Measurements from ENCODE around the gene RASAL2.

DNA sequence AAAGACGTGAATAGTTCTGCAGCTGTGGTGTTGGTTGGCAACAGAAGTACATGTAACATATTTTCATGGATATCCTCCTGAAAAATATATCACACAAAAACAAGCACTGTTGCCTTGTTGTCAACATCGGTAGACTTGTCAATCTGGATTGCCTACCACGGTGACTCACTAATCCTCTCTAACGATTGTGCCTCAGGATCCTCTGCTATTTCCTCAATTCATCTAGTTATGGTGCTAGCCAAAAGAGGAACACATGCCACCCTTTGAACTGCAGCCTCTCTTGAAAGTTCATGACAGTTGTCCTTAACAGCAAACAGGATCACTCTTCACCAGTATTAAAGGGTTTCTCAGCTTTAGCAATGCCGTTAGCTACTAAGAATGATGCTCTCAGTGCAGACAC lies 25.7 kb downstream of the RASAL2 start:
- TF ChIP-seq POLR2A (IDR thresholded peaks at IDR 0.05; ENCODE audit: low read length) (no peak), GATA1 (IDR thresholded peaks at IDR 0.05; ENCODE audit: low read depth, low read length) (no peak)

Data from erythroblast (primary cell).